Breast epithelium (tissue), 4 donors: ENCODE measurements around the gene EXO1. TPM values are rescaled to one million over a fixed set of nuclear protein-coding genes. Genes with fewer than 3 reads are reported as not detected.

Source experiments
- DNase-seq, 2 donors: peaks; one replicate each; pipeline ENCODE4 v3.0.0-alpha.2; 2019; ENCODE audit warnings: low spot score in 2 of 2
- H3K27ac ChIP-seq, 2 donors: fragments of 200-600 bp; sonication (generic) in 1 of 2; one replicate each; pipeline ENCODE4 v1.5.1; 2016 to 2019; ENCODE audit warnings: mild to moderate bottlenecking in 1 of 2
- H3K27me3 ChIP-seq, 2 donors: fragments of 200-600 bp; sonication (generic) in 1 of 2; one replicate each; pipeline versions ENCODE4 v1.5.1 to v1.6.0; 2017 to 2019; ENCODE audit warnings: control low read depth in 1 of 2, mild to moderate bottlenecking in 1 of 2
- H3K36me3 ChIP-seq: fragments of 200-600 bp; one replicate; pipeline ENCODE4 v1.5.1; 2019
- H3K4me1 ChIP-seq, 2 donors: fragments of 200-600 bp; sonication (generic); one replicate each; pipeline ENCODE4 v1.5.1; 2016 to 2019; ENCODE audit warnings: control low read depth in 1 of 2
- H3K4me3 ChIP-seq, 3 donors: fragments of 200-600 bp; sonication (generic); 1 replicate in 2 of 3; 2 replicates in 1 of 3; pipeline ENCODE4 v1.5.1; 2016 to 2019; ENCODE audit warnings: mild to moderate bottlenecking in 3 of 3, moderate library complexity in 2 of 3
- H3K9me3 ChIP-seq, 2 donors: fragments of 200-600 bp; sonication (generic) in 1 of 2; one replicate each; pipeline ENCODE4 v1.5.1; 2016 to 2019; ENCODE audit warnings: control low read depth in 1 of 2
- POLR2A ChIP-seq: fragments of 450-650 bp; IDR thresholded peaks from one replicate; pipeline ENCODE4 v1.6.1; 2016; ENCODE audit warnings: antibody characterized with exemption, mild to moderate bottlenecking, moderate library complexity
- POLR2AphosphoS5 ChIP-seq, 3 donors: sonication (generic); formaldehyde crosslinking; IDR thresholded peaks; one replicate each; pipeline ENCODE4 v1.6.1; 2017; ENCODE audit warnings: antibody characterized with exemption in 3 of 3
- intact Hi-C: fragments of 100-400 bp; cut with DNase I; formaldehyde crosslinking; loops from one replicate; pipeline ENCODE4 v1.15.1; 2023; ENCODE audit warnings: low total_unique reads
- total RNA-seq, 3 donors: library from RNA; depleted of rRNA; stranded (reverse); fragments of >200 nt; gene quantifications; one replicate each; pipeline ENCODE4 v1.1.0, GENCODE V29; 2016
- TF ChIP-seq, protein P1 (sequence below), 3 donors: fragments of 450-650 bp; IDR thresholded peaks; one replicate each; pipeline ENCODE4 v1.5.1; 2016 to 2017; ENCODE audit warnings: antibody characterized with exemption in 3 of 3, mild to moderate bottlenecking in 3 of 3, moderate library complexity in 3 of 3

EXO1 gene
- total RNA-seq, 3 donors from 2014 or later, result 0.16 TPM; not detected in 2

- no peak for DNase-seq
- Histone ChIP-seq H3K9me3 (no peaks in the 10 kb centered on the region), H3K36me3 (no peaks in the 10 kb centered on the region), H3K27ac (no peak overlapping the region), H3K4me3 (no peak overlapping the region), H3K27me3 (no peaks in the 10 kb centered on the region), H3K4me1 (no peaks in the 10 kb centered on the region)
- no peak for TF ChIP-seq POLR2A
- TF ChIP-seq POLR2AphosphoS5 (IDR thresholded peaks at IDR 0.05), result no peak
- TF ChIP-seq, protein P1, sequence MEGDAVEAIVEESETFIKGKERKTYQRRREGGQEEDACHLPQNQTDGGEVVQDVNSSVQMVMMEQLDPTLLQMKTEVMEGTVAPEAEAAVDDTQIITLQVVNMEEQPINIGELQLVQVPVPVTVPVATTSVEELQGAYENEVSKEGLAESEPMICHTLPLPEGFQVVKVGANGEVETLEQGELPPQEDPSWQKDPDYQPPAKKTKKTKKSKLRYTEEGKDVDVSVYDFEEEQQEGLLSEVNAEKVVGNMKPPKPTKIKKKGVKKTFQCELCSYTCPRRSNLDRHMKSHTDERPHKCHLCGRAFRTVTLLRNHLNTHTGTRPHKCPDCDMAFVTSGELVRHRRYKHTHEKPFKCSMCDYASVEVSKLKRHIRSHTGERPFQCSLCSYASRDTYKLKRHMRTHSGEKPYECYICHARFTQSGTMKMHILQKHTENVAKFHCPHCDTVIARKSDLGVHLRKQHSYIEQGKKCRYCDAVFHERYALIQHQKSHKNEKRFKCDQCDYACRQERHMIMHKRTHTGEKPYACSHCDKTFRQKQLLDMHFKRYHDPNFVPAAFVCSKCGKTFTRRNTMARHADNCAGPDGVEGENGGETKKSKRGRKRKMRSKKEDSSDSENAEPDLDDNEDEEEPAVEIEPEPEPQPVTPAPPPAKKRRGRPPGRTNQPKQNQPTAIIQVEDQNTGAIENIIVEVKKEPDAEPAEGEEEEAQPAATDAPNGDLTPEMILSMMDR (IDR thresholded peaks at IDR 0.05), result no peak
- intact Hi-C loops, result no loop called here
Measured at GRCh38 chr1:241895013-241895412, 47.0 kb downstream of the EXO1 start.

GRCh38 chr1:241896670-241896962 lies 48.6 kb downstream of the EXO1 start:
- intact Hi-C loops, result no loop called here
- DNase-seq, result no peak
- H3K27me3 ChIP-seq, result no peaks in the 10 kb centered on the region
- H3K36me3 ChIP-seq, result no peaks in the 10 kb centered on the region
- no peak overlapping the region for H3K27ac ChIP-seq
- no peak overlapping the region for H3K4me3 ChIP-seq
- no peak for TF ChIP-seq POLR2AphosphoS5 (IDR thresholded peaks at IDR 0.05)
- TF ChIP-seq, protein P1 (IDR thresholded peaks at IDR 0.05), result no peak
- no peak for TF ChIP-seq POLR2A
- no peaks in the 10 kb centered on the region for H3K9me3 ChIP-seq
- H3K4me1 ChIP-seq, result no peaks in the 10 kb centered on the region

- Histone ChIP-seq H3K27ac (no peak overlapping the region), H3K27me3 (no peaks in the 10 kb centered on the region), H3K36me3 (no peaks in the 10 kb centered on the region), H3K9me3 (no peaks in the 10 kb centered on the region), H3K4me3 (no peak overlapping the region), H3K4me1 (no peaks in the 10 kb centered on the region)
- TF ChIP-seq POLR2A, result no peak
- no peak for TF ChIP-seq POLR2AphosphoS5 (IDR thresholded peaks at IDR 0.05)
- TF ChIP-seq, protein P1 (IDR thresholded peaks at IDR 0.05), result no peak
- intact Hi-C loops, result no loop called here
- DNase-seq, result no peak
Measured at GRCh38 chr1:241899210-241899609, 51.2 kb downstream of the EXO1 start.

DNA sequence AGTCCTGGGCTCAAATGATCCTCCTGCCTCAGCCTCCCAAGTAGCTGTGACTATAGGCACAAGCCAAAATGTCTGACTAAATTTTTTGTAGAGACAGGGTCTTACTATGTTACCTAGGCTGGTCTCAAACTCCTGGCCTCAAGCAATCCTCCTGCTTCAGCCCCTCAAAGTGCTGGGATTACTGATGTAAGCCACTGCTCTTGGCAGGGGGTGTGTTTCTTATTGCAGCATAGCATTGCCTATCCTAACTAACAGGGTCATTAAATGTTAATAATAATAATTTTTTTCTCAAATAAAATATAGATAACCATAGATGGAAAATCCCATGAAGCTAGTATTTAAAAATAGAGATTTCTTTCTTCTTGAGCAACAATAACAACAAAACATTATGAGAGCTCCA lies 52.4 kb downstream of the EXO1 start:
- Histone ChIP-seq H3K36me3 (no peaks in the 10 kb centered on the region), H3K27me3 (no peaks in the 10 kb centered on the region), H3K4me1 (no peaks in the 10 kb centered on the region), H3K27ac (no peak overlapping the region), H3K9me3 (no peaks in the 10 kb centered on the region), H3K4me3 (no peak overlapping the region)
- no peak for DNase-seq
- intact Hi-C loops, result no loop called here
- TF ChIP-seq POLR2AphosphoS5 (IDR thresholded peaks at IDR 0.05), result no peak
- no peak for TF ChIP-seq POLR2A
- TF ChIP-seq, protein P1 (IDR thresholded peaks at IDR 0.05), result no peak

GRCh38 chr1:241902391-241903065 lies 54.5 kb downstream of the EXO1 start:
- Histone ChIP-seq H3K4me3 (no peak overlapping the region), H3K27ac (no peak overlapping the region), H3K36me3 (no peaks in the 10 kb centered on the region), H3K4me1 (no peaks in the 10 kb centered on the region), H3K27me3 (no peaks in the 10 kb centered on the region), H3K9me3 (no peaks in the 10 kb centered on the region)
- intact Hi-C loops, result no loop called here
- no peak for DNase-seq
- TF ChIP-seq POLR2A (no peak), POLR2AphosphoS5 (IDR thresholded peaks at IDR 0.05) (no peak)
- TF ChIP-seq, protein P1 (IDR thresholded peaks at IDR 0.05), result no peak
